ENCODE results near the gene CLEC2L.
A peak's percentile ranks its signal among the peaks of the same experiment; 100 is the strongest.

Gene CLEC2L

DNA sequence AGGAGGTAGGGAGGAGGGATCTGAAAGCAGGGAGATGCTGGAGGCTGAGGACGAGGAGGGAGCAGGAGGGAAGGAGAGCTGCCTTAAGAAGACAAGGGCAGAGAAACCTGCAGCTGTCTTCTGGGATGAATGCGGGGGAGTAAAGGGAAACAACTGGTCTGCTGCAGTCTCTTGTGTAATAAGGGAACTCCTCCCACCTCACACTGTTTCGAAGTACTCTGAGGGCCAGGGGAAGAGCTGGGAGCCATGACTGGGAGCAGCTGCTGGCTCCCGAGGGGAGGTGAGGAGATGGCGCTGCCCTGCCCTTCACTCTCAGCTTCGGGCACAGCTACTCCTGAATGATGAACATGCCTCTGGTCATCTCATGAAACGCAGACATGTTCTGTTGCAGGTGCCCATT is 65.1 kb downstream of the CLEC2L start:
- in situ Hi-C loops (cut with HindIII; ENCODE audit: low sequenced_read_pairs), result no loop called here
- DNase-seq (ENCODE audit: low read depth, low spot score), result peak; percentile 41
- TF ChIP-seq, protein P1, sequence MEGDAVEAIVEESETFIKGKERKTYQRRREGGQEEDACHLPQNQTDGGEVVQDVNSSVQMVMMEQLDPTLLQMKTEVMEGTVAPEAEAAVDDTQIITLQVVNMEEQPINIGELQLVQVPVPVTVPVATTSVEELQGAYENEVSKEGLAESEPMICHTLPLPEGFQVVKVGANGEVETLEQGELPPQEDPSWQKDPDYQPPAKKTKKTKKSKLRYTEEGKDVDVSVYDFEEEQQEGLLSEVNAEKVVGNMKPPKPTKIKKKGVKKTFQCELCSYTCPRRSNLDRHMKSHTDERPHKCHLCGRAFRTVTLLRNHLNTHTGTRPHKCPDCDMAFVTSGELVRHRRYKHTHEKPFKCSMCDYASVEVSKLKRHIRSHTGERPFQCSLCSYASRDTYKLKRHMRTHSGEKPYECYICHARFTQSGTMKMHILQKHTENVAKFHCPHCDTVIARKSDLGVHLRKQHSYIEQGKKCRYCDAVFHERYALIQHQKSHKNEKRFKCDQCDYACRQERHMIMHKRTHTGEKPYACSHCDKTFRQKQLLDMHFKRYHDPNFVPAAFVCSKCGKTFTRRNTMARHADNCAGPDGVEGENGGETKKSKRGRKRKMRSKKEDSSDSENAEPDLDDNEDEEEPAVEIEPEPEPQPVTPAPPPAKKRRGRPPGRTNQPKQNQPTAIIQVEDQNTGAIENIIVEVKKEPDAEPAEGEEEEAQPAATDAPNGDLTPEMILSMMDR (IDR thresholded peaks at IDR 0.05; ENCODE audit: low read depth, low read length), result no peak
- H3K4me3 ChIP-seq (ENCODE audit: low read depth, low read length), result no peak overlapping the region

DNA sequence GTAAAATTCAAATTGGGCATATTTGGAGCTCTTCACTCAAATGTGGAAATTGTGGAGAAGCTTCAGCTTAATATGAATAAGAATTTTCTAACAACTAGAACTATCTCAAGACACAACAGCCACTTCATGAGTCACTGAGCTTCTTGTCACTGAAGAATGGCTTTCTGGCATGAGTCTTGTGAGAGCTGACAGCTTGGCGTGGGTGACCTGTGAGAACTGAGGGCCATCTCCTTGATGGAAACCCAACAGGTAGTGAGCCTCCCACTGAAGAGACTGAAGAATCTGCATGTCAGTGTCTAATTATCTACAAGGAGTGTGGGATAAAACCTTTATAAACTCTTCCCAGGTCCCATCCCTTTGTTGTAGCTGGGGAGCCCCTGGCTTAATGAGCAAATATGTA is 66.0 kb downstream of the CLEC2L start:
- DNase-seq (ENCODE audit: low read depth, low spot score), result no peak
- in situ Hi-C loops (cut with HindIII; ENCODE audit: low sequenced_read_pairs), result no loop called here

DNA sequence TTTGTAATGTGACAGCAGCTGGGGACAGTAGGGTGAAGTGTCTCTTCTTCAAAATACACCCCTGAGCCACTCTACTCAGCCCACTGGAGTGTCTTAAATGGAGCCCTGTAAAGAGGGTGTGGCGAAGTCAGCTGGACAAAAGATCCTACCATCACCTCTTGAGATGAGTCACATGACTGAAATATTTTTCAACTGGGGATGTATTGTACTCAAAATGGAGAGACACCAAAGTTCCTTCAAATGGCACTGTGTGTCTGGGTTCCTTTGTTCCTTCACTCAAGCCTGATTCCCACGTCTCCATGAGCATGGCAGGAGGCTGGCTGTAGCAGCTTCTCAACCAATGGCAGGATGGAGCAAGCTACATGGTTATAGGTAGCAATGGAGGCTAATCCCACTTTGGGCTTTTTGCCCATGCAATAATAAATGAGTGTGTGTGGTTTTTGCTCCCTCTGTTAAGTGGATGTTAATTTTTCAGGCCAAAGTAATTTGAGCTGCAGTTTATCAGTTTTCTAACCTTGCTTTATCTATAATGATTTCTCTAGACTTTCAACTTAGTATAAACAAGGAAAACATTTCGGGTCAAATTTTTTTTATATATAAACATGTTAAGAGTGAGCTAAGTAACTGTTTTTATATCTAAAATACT is 68.2 kb downstream of the CLEC2L start:
- in situ Hi-C loops (cut with HindIII; ENCODE audit: low sequenced_read_pairs), result no loop called here
- DNase-seq (ENCODE audit: low read depth, low spot score), result no peak
- no peak overlapping the region for H3K4me3 ChIP-seq (ENCODE audit: low read depth, low read length)
- TF ChIP-seq, protein P1 (IDR thresholded peaks at IDR 0.05; ENCODE audit: low read depth, low read length), result no peak

More for the DNA sequence above, 66.0 kb downstream of the CLEC2L start:
- no peak overlapping the region for H3K4me3 ChIP-seq (ENCODE audit: low read depth, low read length)
- TF ChIP-seq, protein P1 (IDR thresholded peaks at IDR 0.05; ENCODE audit: low read depth, low read length), result no peak

DNA sequence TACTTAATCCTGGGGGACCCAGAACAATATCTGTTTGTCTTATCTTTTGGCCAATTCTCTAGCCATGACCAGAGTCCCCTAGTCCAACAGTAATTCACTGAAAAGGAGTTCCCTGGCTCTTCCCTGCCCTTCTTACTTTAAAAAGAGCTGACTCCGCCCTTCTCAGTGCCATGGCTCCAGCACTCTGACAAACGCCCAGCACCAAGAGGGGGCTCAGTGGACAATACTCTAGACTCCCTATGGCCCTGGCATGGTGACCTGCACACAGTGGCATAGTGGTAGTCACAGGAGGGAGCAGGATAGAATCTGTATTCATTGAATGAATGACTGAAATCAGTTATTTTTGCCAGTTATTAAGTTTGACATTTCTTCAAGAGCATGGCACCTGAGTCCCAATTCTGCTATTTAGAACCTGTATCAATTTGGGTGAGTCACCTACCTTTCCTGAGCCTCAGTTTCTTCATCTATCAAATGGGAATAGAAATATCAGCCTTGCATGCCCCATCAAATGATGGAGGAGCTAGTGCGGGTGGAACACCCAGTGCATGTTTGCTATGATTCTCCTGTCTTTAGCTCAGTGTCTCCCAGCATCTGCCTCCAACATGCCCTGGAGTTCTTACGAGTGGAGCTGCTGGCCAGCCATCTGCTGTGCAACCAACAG is 69.4 kb downstream of the CLEC2L start:
- TF ChIP-seq, protein P1 (IDR thresholded peaks at IDR 0.05; ENCODE audit: low read depth, low read length), result no peak
- no peak overlapping the region for H3K4me3 ChIP-seq (ENCODE audit: low read depth, low read length)
- in situ Hi-C loops (cut with HindIII; ENCODE audit: low sequenced_read_pairs), result no loop called here
- DNase-seq (ENCODE audit: low read depth, low spot score), result no peak

DNA sequence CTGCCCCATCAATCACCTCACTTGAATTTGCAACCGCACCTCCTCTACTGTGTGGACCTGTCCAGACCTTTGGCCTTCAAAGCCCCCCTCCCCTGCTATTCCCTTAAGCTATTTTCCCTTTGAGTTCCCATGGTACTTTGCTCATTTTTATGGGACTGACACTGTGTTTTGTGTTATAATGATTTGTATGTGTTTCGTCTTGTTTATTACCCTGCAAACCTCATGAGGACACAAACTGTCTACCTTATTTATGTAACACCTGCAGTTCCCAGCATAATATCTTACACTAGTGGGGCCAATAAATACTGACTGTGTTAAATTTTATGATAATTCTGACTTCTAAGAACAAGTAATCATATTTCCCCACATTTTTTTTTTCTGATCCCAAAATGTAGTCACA is 70.6 kb downstream of the CLEC2L start:
- in situ Hi-C loops (cut with HindIII; ENCODE audit: low sequenced_read_pairs), result no loop called here
- H3K4me3 ChIP-seq (ENCODE audit: low read depth, low read length), result no peak overlapping the region
- DNase-seq (ENCODE audit: low read depth, low spot score), result no peak
- TF ChIP-seq, protein P1 (IDR thresholded peaks at IDR 0.05; ENCODE audit: low read depth, low read length), result no peak
